AG04450 (cell line): ENCODE data around the gene REG3A. TPM values are rescaled to one million over a fixed set of nuclear protein-coding genes. Genes with fewer than 3 reads are reported as not detected.

Experiments used
- CTCF ChIA-PET: fragments of 300-600, 350-600 bp; formaldehyde crosslinking; extraction: SDS; loops from one replicate; lab custom pipeline; 2022; ENCODE audit warnings: antibody characterized with exemption, inconsistent platforms; lab: Charles Lee
- POLR2A ChIA-PET: fragments of 350-600 bp; formaldehyde crosslinking; extraction: SDS; loops from one replicate; lab custom pipeline; 2021; ENCODE audit warnings: antibody characterized with exemption, inconsistent platforms; lab: Yijun Ruan, JAX
- DNase-seq: peaks from one replicate; pipeline ENCODE4 v3.0.0-alpha.2; 2011; ENCODE audit warnings: low read depth, low spot score
- H3K27ac ChIP-seq: one replicate; pipeline ENCODE4 v1.5.1; 2012; ENCODE audit warnings: low read depth, low read length, control low read depth
- H3K27me3 ChIP-seq: one replicate; pipeline ENCODE4 v1.6.0; 2012; ENCODE audit warnings: low read length; ENCODE audit not compliant: control insufficient read depth, insufficient read depth
- H3K4me3 ChIP-seq: 2 replicates; pipeline ENCODE4 v1.5.1; 2011; ENCODE audit warnings: mild to moderate bottlenecking, low read depth, low read length, control low read depth
- H3K9me3 ChIP-seq: 2 replicates; pipeline ENCODE4 v1.5.1; 2012; ENCODE audit warnings: low read length; ENCODE audit not compliant: control insufficient read depth, insufficient read depth
- polyA plus RNA-seq: library from polyadenylated mRNA; depleted of rRNA; stranded (reverse); fragments of >200 nt; gene quantifications from 2 replicates; pipeline ENCODE4 v1.2.3, GENCODE V29; 2011
- TF ChIP-seq, protein P1 (sequence below): IDR thresholded peaks from 2 replicates; pipeline ENCODE4 v1.5.1; 2011; ENCODE audit warnings: low read depth, low read length, control low read depth, inconsistent platforms

REG3A gene
- polyA plus RNA-seq, 1 experiment, result not detected

DNA sequence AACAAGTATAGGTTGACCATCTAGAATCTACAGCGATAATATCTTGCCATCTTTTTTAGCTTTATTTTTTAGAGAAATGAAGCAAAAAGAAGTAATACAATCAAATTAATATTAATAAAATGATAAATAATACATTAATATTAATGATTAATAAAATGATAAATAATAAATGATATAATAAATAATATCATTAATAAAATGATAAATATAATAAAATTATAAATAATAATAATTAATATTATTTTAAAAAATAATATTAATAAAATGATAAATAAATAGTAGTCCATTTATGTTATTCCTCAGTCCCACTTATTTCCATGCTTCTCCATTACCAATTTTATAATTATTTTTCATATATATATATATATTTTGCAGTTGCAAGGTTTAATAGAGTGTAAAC is 3.2 kb upstream of the REG3A start:
- DNase-seq, result no peak
- ChIA-PET CTCF (no interaction called here), POLR2A (no interaction called here)
- no peak overlapping the region for H3K27ac ChIP-seq
- no peak overlapping the region for H3K4me3 ChIP-seq
- TF ChIP-seq, protein P1, sequence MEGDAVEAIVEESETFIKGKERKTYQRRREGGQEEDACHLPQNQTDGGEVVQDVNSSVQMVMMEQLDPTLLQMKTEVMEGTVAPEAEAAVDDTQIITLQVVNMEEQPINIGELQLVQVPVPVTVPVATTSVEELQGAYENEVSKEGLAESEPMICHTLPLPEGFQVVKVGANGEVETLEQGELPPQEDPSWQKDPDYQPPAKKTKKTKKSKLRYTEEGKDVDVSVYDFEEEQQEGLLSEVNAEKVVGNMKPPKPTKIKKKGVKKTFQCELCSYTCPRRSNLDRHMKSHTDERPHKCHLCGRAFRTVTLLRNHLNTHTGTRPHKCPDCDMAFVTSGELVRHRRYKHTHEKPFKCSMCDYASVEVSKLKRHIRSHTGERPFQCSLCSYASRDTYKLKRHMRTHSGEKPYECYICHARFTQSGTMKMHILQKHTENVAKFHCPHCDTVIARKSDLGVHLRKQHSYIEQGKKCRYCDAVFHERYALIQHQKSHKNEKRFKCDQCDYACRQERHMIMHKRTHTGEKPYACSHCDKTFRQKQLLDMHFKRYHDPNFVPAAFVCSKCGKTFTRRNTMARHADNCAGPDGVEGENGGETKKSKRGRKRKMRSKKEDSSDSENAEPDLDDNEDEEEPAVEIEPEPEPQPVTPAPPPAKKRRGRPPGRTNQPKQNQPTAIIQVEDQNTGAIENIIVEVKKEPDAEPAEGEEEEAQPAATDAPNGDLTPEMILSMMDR, result no peak
- no peaks in the 10 kb centered on the region for H3K27me3 ChIP-seq
- H3K9me3 ChIP-seq, result peaks cover 18% of the 10 kb centered on the region

DNA sequence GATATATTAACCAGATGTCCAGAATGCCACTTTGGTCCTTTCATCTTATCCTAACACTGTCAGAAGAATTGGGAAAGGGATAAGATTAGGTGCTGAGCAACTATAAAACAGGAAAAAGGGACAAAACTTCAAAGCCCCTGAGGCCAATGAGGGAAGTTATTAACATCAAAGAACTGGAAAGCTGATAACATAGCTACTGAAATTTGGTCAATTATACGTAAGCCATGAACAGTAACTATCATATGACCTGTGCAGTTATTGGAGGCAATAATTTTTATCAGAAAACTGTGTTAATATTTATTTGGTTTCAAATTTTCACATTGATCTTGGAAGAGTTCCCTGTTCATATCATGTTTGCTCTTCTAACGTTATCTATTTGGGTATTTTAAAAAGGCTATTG is 2.6 kb upstream of the REG3A start:
- Histone ChIP-seq H3K27ac (no peak overlapping the region), H3K9me3 (peaks cover 21% of the 10 kb centered on the region), H3K27me3 (no peaks in the 10 kb centered on the region), H3K4me3 (no peak overlapping the region)
- CTCF ChIA-PET, result no interaction called here
- TF ChIP-seq, protein P1, result no peak
- DNase-seq, result no peak
- POLR2A ChIA-PET, result no interaction called here

DNA sequence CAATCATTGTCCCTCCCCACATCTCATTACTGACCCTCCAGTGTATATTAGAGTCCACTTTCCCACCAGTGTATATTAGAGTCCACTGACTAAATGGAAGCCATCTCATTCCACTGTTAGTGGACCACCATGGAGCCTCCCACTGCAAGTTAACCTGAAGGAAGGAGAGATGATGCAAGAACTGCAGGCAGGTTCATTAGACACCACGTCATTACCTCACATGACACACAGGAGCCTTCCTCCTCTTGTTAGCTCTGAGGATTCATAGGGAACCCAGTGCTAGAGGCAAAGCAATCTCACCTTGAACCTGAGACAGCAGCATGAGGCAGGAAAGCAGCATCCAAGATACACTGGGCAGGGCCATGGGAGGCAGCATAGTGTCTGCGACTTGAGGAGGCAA is 523 bp downstream of the REG3A start:
- Histone ChIP-seq H3K4me3 (no peak overlapping the region), H3K27ac (no peak overlapping the region), H3K27me3 (no peaks in the 10 kb centered on the region), H3K9me3 (peaks cover 39% of the 10 kb centered on the region)
- ChIA-PET CTCF (no interaction called here), POLR2A (no interaction called here)
- DNase-seq, result no peak
- TF ChIP-seq, protein P1, result no peak

DNA sequence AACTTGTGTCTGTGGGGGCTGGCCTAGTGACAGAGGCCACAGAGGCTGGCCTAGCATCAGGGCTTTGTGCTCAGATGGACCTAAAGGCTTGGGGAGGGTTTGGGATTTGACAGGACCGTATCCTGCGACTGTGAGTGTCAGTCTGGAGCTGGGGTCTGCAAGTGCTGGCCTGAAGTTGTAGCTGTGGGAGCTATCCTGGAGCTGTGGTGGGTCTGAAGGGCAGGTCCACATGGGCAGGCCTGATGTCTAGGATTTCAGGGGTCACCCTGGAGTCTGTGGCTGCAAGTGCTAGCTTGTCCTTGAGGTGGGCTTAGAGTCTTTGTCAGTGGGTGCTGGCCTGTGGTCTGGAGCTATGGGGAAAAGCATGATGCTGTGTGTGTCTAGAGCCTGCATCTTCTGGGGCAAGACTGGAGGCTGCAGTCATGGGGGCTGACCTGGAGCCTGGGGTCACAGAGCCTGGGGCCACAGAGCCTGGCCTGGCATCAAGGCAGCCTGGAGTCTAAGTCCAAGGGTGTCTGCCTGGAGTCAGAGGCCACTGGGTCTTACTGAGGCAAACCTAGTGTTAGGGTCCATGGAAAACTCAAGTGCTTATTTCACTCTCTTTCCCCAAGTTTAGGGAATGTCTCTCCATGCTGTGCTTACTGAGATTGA is 3.6 kb downstream of the REG3A start:
- no peak overlapping the region for H3K27ac ChIP-seq
- POLR2A ChIA-PET, result no interaction called here
- peaks cover 38% of the 10 kb centered on the region for H3K9me3 ChIP-seq
- DNase-seq, result no peak
- TF ChIP-seq, protein P1, result no peak
- CTCF ChIA-PET, result no interaction called here
- H3K4me3 ChIP-seq, result no peak overlapping the region
- H3K27me3 ChIP-seq, result no peaks in the 10 kb centered on the region

DNA sequence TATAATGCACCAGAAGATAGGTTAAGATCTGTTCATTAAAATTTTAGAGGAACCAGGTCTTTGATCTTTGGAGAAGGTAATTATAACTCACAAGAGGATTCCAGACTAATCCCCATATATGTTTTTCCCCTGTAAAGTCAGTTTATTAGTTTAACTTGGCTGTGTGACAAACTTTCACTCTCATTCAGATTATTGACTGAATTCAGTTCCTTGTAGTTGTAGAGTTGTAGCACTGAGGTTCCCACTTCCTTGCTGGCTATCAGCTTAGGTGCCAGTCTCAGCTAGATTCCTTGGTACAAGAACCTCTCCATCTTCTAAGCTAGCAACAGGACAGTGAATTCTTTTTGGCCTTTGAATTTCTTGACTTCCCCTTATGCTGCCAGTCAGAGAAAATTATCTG is 20.1 kb downstream of the REG3A start:
- Histone ChIP-seq H3K27me3 (no peaks in the 10 kb centered on the region), H3K4me3 (no peak overlapping the region), H3K9me3 (peaks cover 11% of the 10 kb centered on the region), H3K27ac (no peak overlapping the region)
- ChIA-PET POLR2A (no interaction called here), CTCF (no interaction called here)
- DNase-seq, result no peak
- TF ChIP-seq, protein P1, result no peak
